Endodermal cell (in vitro differentiated cells): ENCODE measurements around the gene OPCML. TPM values are rescaled to one million over a fixed set of nuclear protein-coding genes. Genes with fewer than 3 reads are reported as not detected.

Experiments used
- DNase-seq: peaks from one replicate; pipeline ENCODE4 v3.0.0-alpha.2; 2017
- H3K27ac ChIP-seq: 2 replicates; pipeline ENCODE4 v1.5.1; 2013; ENCODE audit warnings: mild to moderate bottlenecking, low read depth, low read length, moderate library complexity
- H3K27me3 ChIP-seq: 2 replicates; pipeline ENCODE4 v1.6.1; 2013; ENCODE audit warnings: mild to moderate bottlenecking, low read length, moderate library complexity; ENCODE audit not compliant: insufficient read depth, control insufficient read depth, poor library complexity, severe bottlenecking
- H3K36me3 ChIP-seq: 2 replicates; pipeline ENCODE4 v1.7.0; 2013; ENCODE audit warnings: mild to moderate bottlenecking, low read length, moderate library complexity; ENCODE audit not compliant: control insufficient read depth, insufficient read depth
- H3K4me1 ChIP-seq: one replicate; pipeline ENCODE4 v1.7.0; 2013; ENCODE audit warnings: low read length; ENCODE audit not compliant: control insufficient read depth, insufficient read depth
- H3K4me3 ChIP-seq: 2 replicates; pipeline ENCODE4 v1.5.1; 2013; ENCODE audit warnings: mild to moderate bottlenecking, low read length, moderate library complexity
- H3K9ac ChIP-seq: 2 replicates; pipeline ENCODE4 v1.6.1; 2013; ENCODE audit warnings: mild to moderate bottlenecking, low read length, moderate library complexity; ENCODE audit not compliant: poor library complexity, severe bottlenecking; ENCODE audit errors: extremely low read depth
- H3K9me3 ChIP-seq: 2 replicates; pipeline ENCODE4 v1.6.1; 2013; ENCODE audit warnings: mild to moderate bottlenecking, low read length, moderate library complexity; ENCODE audit not compliant: control insufficient read depth
- H3K27ac Mint-ChIP-seq: 2 replicates; pipeline ENCODE4 v1.8.0; 2020; ENCODE audit warnings: mixed read lengths
- H3K27me3 Mint-ChIP-seq: 2 replicates; pipeline ENCODE4 v1.8.0; 2021; ENCODE audit warnings: mild to moderate bottlenecking, mixed read lengths; ENCODE audit not compliant: insufficient read depth
- H3K36me3 Mint-ChIP-seq: 2 replicates; pipeline ENCODE4 v1.8.0; 2020; ENCODE audit warnings: low read depth, mixed read lengths
- H3K4me1 Mint-ChIP-seq: 2 replicates; pipeline ENCODE4 v1.8.0; 2020; ENCODE audit warnings: mixed read lengths
- H3K4me3 Mint-ChIP-seq: 2 replicates; pipeline ENCODE4 v1.8.0; 2020; ENCODE audit warnings: mild to moderate bottlenecking, moderate library complexity, mixed read lengths
- H3K9me3 Mint-ChIP-seq: 2 replicates; pipeline ENCODE4 v1.8.0; 2020; ENCODE audit warnings: mild to moderate bottlenecking, mixed read lengths
- CTCF ChIP-seq: fragments of 200-600 bp; sonication (generic); conservative IDR thresholded peaks from 2 replicates; pipeline ENCODE4 v1.5.0; 2021; ENCODE audit warnings: antibody characterized with exemption, mild to moderate bottlenecking
- WGBS, 2 experiments: methylation state at CpG; one replicate each; pipeline versions ENCODE4 v1.1.5 to v1.1.7; 2013; ENCODE audit warnings: missing lambda C conversion rate in 2 of 2, mixed read lengths in 1 of 2; ENCODE audit not compliant: insufficient coverage in 1 of 2, insufficient read length in 1 of 2; 5-methylcytosine and 5-hydroxymethylcytosine counted together
- total RNA-seq, 2 donors: library from RNA; stranded (reverse); fragmentation: NEBNext Ultra II Directional in 1 of 2; extraction: Animal tissue kit (Norgen Biotek cat#: 25700) in 1 of 2; gene quantifications; 2 replicates in 1 of 2; 3 replicates in 1 of 2; pipeline ENCODE4 v1.2.1, GENCODE V29; 2021

OPCML gene
- total RNA-seq, 2 donors from 2014 or later, result 0.49 to 0.86 TPM

- H3K36me3 ChIP-seq, result no peaks in the 10 kb centered on the region
- no peak overlapping the region for H3K4me3 ChIP-seq
- H3K9me3 Mint-ChIP-seq, result no peaks in the 10 kb centered on the region
- H3K9ac ChIP-seq, result no peak overlapping the region
- DNase-seq, result peak; percentile 49
- H3K4me3 Mint-ChIP-seq, result no peak overlapping the region
- no peak overlapping the region for H3K27ac Mint-ChIP-seq
- WGBS, 2 experiments, result 74 to 81% methylated on average over 2 to 4 of the region's 4 CpGs
- peaks cover 5% of the 10 kb centered on the region for H3K27me3 ChIP-seq
- peaks cover 19% of the 10 kb centered on the region for H3K27me3 Mint-ChIP-seq
- no peak overlapping the region for H3K27ac ChIP-seq
- H3K4me1 Mint-ChIP-seq, result peaks cover 2% of the 10 kb centered on the region
- no peaks in the 10 kb centered on the region for H3K36me3 Mint-ChIP-seq
- no peak for TF ChIP-seq CTCF
- H3K4me1 ChIP-seq, result no peaks in the 10 kb centered on the region
- no peaks in the 10 kb centered on the region for H3K9me3 ChIP-seq
These were observed 395.9 kb downstream of the OPCML start for GRCh38 chr11:133136376-133136775.

- H3K27me3 ChIP-seq, result no peaks in the 10 kb centered on the region
- no peaks in the 10 kb centered on the region for H3K9me3 Mint-ChIP-seq
- H3K27ac ChIP-seq, result no peak overlapping the region
- H3K4me3 Mint-ChIP-seq, result no peak overlapping the region
- peaks cover 12% of the 10 kb centered on the region for H3K27me3 Mint-ChIP-seq
- WGBS, 2 experiments, result 22 to 38% methylated on average over 6 to 11 of the region's 11 CpGs
- no peak overlapping the region for H3K27ac Mint-ChIP-seq
- TF ChIP-seq CTCF, result peak; percentile 94
- no peak overlapping the region for H3K4me3 ChIP-seq
- DNase-seq, result peak; percentile 94
- H3K4me1 Mint-ChIP-seq, result peaks cover 2% of the 10 kb centered on the region
- no peaks in the 10 kb centered on the region for H3K9me3 ChIP-seq
- no peaks in the 10 kb centered on the region for H3K36me3 ChIP-seq
- no peak overlapping the region for H3K9ac ChIP-seq
- H3K4me1 ChIP-seq, result no peaks in the 10 kb centered on the region
- no peaks in the 10 kb centered on the region for H3K36me3 Mint-ChIP-seq
These were observed 397.8 kb downstream of the OPCML start for GRCh38 chr11:133134314-133135173.

GRCh38 chr11:133133606-133134005 is 398.7 kb downstream of the OPCML start:
- H3K9ac ChIP-seq, result no peak overlapping the region
- Mint-ChIP-seq H3K4me3 (no peak overlapping the region), H3K27ac (no peak overlapping the region), H3K36me3 (no peaks in the 10 kb centered on the region), H3K27me3 (peaks cover 10% of the 10 kb centered on the region), H3K9me3 (no peaks in the 10 kb centered on the region), H3K4me1 (peaks cover 2% of the 10 kb centered on the region)
- no peak for TF ChIP-seq CTCF
- no peaks in the 10 kb centered on the region for H3K4me1 ChIP-seq
- H3K27me3 ChIP-seq, result no peaks in the 10 kb centered on the region
- no peaks in the 10 kb centered on the region for H3K9me3 ChIP-seq
- 81 to 85% methylated on average over 2 to 4 of the region's 4 CpGs for WGBS, 2 experiments
- H3K4me3 ChIP-seq, result no peak overlapping the region
- no peaks in the 10 kb centered on the region for H3K36me3 ChIP-seq
- DNase-seq, result no peak
- H3K27ac ChIP-seq, result no peak overlapping the region
